GM12878 (cell line): Measurements from ENCODE around the gene S100A6. TPM values are rescaled to one million over a fixed set of nuclear protein-coding genes. Genes with fewer than 3 reads are reported as not detected.

Source experiments
- ATAC-seq: fragments of 200-7000 bp; cut with Tn5 transposase; 3 replicates; pipeline ENCODE4 v1.9.1; 2020; ENCODE audit warnings: mild to moderate bottlenecking, moderate library complexity
- BruUV-seq: library from RNA; stranded (reverse); fragments of 400-500 nt; replicated peaks from 2 replicates; lab custom pipeline; 2021; lab: Mats Ljungman, UMichigan
- CTCF ChIA-PET: fragments of 300-600 bp; sonication (Branson Sonifier 250); formaldehyde crosslinking; extraction: SDS; loops from one replicate; lab custom pipeline; 2021; ENCODE audit warnings: inconsistent platforms; lab: Yijun Ruan, JAX
- POLR2A ChIA-PET: fragments of 350-600 bp; formaldehyde crosslinking; extraction: SDS; loops from one replicate; lab custom pipeline; 2021; ENCODE audit warnings: inconsistent platforms; lab: Charles Lee
- RAD21 ChIA-PET: fragments of 300-600 bp; sonication (Branson Sonifier 250); formaldehyde crosslinking; loops from one replicate; lab custom pipeline; 2023; ENCODE audit warnings: antibody characterized with exemption; ENCODE audit not compliant: unreplicated experiment; lab: Charles Lee
- SMC1A ChIA-PET: fragments of 300-600 bp; sonication (Branson Sonifier 250); formaldehyde crosslinking; loops from one replicate; lab custom pipeline; 2023; ENCODE audit not compliant: unreplicated experiment, uncharacterized antibody; lab: Charles Lee
- DNase-seq: peaks from one replicate; pipeline ENCODE4 v3.0.0-alpha.2; 2011; ENCODE audit warnings: low read depth, low spot score
- FAIRE-seq: peaks from 3 replicates; lab custom pipeline; 2011; peaks lifted over from hg19 to GRCh38; lab: Jason Lieb, UNC
- H2AFZ ChIP-seq: 2 replicates; pipeline ENCODE4 v1.6.0; 2011; ENCODE audit warnings: low read depth, low read length, control low read depth; ENCODE audit not compliant: control insufficient read depth
- H3K27ac ChIP-seq: 2 replicates; pipeline ENCODE4 v1.5.1; 2011; ENCODE audit warnings: control low read depth; ENCODE audit not compliant: control insufficient read depth, insufficient read depth
- H3K27me3 ChIP-seq, 2 experiments: replicated peaks in 1 of 2; 2 replicates each; pipeline versions ENCODE4 v1.6.0 to v1.6.1; 2011; ENCODE audit warnings: low read length in 1 of 2; ENCODE audit not compliant: control insufficient read depth in 2 of 2, insufficient read depth in 2 of 2
- H3K36me3 ChIP-seq, 2 experiments: 2 replicates each; pipeline ENCODE4 v1.5.1; 2011; ENCODE audit warnings: low read length in 1 of 2; ENCODE audit not compliant: control insufficient read depth in 2 of 2, insufficient read depth in 2 of 2
- H3K4me1 ChIP-seq: 2 replicates; pipeline ENCODE4 v1.6.1; 2011; ENCODE audit warnings: mild to moderate bottlenecking, low read length, moderate library complexity, mixed read lengths; ENCODE audit not compliant: control insufficient read depth, insufficient read depth
- H3K4me2 ChIP-seq: 2 replicates; pipeline ENCODE4 v1.6.0; 2011; ENCODE audit warnings: control low read depth; ENCODE audit not compliant: control insufficient read depth, insufficient read depth
- H3K4me3 ChIP-seq: fragments of 200-600 bp; sonication (generic); 2 replicates; pipeline ENCODE4 v1.5.1; 2016
- H3K79me2 ChIP-seq: 2 replicates; pipeline ENCODE4 v1.6.0; 2011; ENCODE audit warnings: low read length; ENCODE audit not compliant: control insufficient read depth, insufficient read depth
- H3K9ac ChIP-seq: 2 replicates; pipeline ENCODE4 v1.8.0; 2011; ENCODE audit warnings: low read length, control low read depth, mixed read lengths; ENCODE audit not compliant: control insufficient read depth, insufficient read depth
- H3K9me3 ChIP-seq: replicated peaks from 3 replicates; pipeline ENCODE4 v1.5.1; 2011; ENCODE audit warnings: mild to moderate bottlenecking, low read length; ENCODE audit not compliant: control insufficient read depth, insufficient read depth
- H4K20me1 ChIP-seq: 2 replicates; pipeline ENCODE4 v1.6.0; 2011; ENCODE audit not compliant: control insufficient read depth, insufficient read depth
- HCFC1 ChIP-seq: fragments of 150-350 bp; IDR thresholded peaks from 2 replicates; pipeline ENCODE4 v1.6.1; 2014; ENCODE audit warnings: low read length
- SPI1 ChIP-seq: IDR thresholded peaks from 2 replicates; pipeline ENCODE4 v1.6.1; 2011; ENCODE audit warnings: low read depth, mild to moderate bottlenecking, low read length, moderate library complexity, borderline replicate concordance; ENCODE audit not compliant: insufficient read depth
- WGBS: methylation state at CpG from one replicate; pipeline ENCODE4 v1.1.6; 2016; ENCODE audit warnings: low lambda C conversion rate; ENCODE audit not compliant: insufficient replicate concordance, insufficient coverage; ENCODE audit errors: missing lambda C conversion rate; 5-methylcytosine and 5-hydroxymethylcytosine counted together
- in situ Hi-C: fragments of 300-500 bp; cut with MboI; formaldehyde crosslinking; loops from 9 replicates; pipeline ENCODE4 v1.14.3; 2018; ENCODE audit warnings: mixed read lengths
- intact Hi-C: fragments of 100-400 bp; cut with micrococcal nuclease; formaldehyde crosslinking; loops from one replicate; pipeline ENCODE4 v1.14.2; 2022; ENCODE audit not compliant: unreplicated experiment
- polyA plus RNA-seq, 11 experiments: library from polyadenylated mRNA; depleted of rRNA in 4 of 11; unstranded in 6 of 11; stranded (reverse) in 5 of 11; fragments of >200 nt; fragmentation: Nextera tagmentation in 4 of 11; fragmentation: Illumina TruSeq in 1 of 11; extraction: Ambion mirVana in 4 of 11; extraction: Trizol in 1 of 11; gene quantifications; 1 replicate in 1 of 11; 2 replicates in 10 of 11; pipeline versions ENCODE4 v1.2.1 to v1.2.3, GENCODE V29; 2011 to 2016; ENCODE audit warnings: inconsistent platforms in 2 of 11, missing spikeins in 2 of 11, low read depth in 1 of 11
- total RNA-seq, 4 experiments: library from RNA; depleted of rRNA in 3 of 4; stranded (reverse); fragments of >200 nt in 3 of 4; fragmentation: Illumina TruSeq in 1 of 4; extraction: Trizol in 1 of 4; gene quantifications; 2 replicates each; pipeline versions ENCODE4 v1.2.1 to v1.2.3, GENCODE V29; 2013 to 2021
- TF ChIP-seq, protein P1 (sequence below): fragments of 150-350 bp; IDR thresholded peaks from 2 replicates; pipeline ENCODE4 v1.6.1; 2014; ENCODE audit warnings: mild to moderate bottlenecking, low read depth, low read length

S100A6 gene
- total and polyA plus RNA-seq, 10 of the 15 experiments (the other 5 are each of a cell fraction or from before 2014, with no cell fraction given): 7.2 to 121 (median 45.7) TPM

DNA sequence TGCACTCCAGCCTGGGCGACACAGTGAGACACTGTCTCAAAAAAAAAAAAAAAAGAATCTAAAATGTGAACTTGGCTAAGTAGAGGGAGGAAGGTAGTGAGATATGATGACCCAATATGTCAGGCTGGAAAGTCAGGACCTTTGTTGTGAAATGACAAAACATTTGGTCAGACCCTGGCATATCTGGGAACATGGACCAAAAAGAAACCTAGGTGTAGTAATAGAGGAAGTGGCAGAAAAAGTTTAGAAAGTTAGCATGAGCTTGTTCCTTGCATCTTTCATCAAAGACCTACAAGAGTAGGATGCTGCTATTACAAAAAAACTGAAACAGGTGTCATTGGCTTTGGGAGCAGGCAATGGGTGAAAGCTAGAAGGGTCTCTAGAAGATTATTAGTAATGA lies 20.6 kb upstream of the S100A6 start:
- ChIA-PET CTCF (interaction anchor here (0.6 to 1.4 kb wide), 3 partner anchors 12 to 121 kb away, joined by 3 to 6 read pairs (median 4); no protein-coding TSS in a partner anchor), POLR2A (no interaction called here)
- no TSS peak for BruUV-seq
- Histone ChIP-seq H3K27ac (no peak overlapping the region), H3K4me2 (no peak overlapping the region), H2AFZ (no peak overlapping the region), H3K9ac (no peak overlapping the region), H4K20me1 (no peaks in the 10 kb centered on the region), H3K36me3 (no peaks in the 10 kb centered on the region)
- intact Hi-C loops: no loop called here
- 86% methylated on average over 1 of the region's 1 CpG for WGBS
- peak; percentile 25; the same call in 1 of the 2 replicates for TF ChIP-seq SPI1
- no peak for TF ChIP-seq HCFC1
- TF ChIP-seq, protein P1, sequence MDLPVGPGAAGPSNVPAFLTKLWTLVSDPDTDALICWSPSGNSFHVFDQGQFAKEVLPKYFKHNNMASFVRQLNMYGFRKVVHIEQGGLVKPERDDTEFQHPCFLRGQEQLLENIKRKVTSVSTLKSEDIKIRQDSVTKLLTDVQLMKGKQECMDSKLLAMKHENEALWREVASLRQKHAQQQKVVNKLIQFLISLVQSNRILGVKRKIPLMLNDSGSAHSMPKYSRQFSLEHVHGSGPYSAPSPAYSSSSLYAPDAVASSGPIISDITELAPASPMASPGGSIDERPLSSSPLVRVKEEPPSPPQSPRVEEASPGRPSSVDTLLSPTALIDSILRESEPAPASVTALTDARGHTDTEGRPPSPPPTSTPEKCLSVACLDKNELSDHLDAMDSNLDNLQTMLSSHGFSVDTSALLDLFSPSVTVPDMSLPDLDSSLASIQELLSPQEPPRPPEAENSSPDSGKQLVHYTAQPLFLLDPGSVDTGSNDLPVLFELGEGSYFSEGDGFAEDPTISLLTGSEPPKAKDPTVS: no peak
- TF ChIP-seq, all 136 proteins: peak for 1
- Histone ChIP-seq H3K9me3 (no peaks in the 10 kb centered on the region), H3K4me1 (no peaks in the 10 kb centered on the region), H3K4me3 (no peak overlapping the region), H3K27me3 (no peaks in the 10 kb centered on the region), H3K79me2 (no peaks in the 10 kb centered on the region)
- DNase-seq: no peak
- no peak for ATAC-seq
- ChIA-PET SMC1A (interaction anchor here (1.0 kb wide), 1 partner anchor 10 kb away, joined by 3 read pairs; no protein-coding TSS in a partner anchor), RAD21 (interaction anchor here (1.3 to 4.2 kb wide), 3 partner anchors 11 to 196 kb away, joined by 3 to 17 read pairs (median 4); partner anchors contain the start of gene S100A6)
- in situ Hi-C loops: no loop called here
- no peak for FAIRE-seq
